Spleen (tissue), 11 donors: Measurements from ENCODE around the gene ZMYND19. TPM values are rescaled to one million over a fixed set of nuclear protein-coding genes. Genes with fewer than 3 reads are reported as not detected.

Experiments used
- DNase-seq: peaks from one replicate; pipeline ENCODE4 v3.0.0-alpha.2; 2020
- H3K27ac ChIP-seq, 8 donors: fragments of 200-600 bp; sonication (generic) in 7 of 8; 1 replicate in 4 of 8; 2 replicates in 4 of 8; pipeline versions ENCODE4 v1.5.0 to v1.8.0; 2016 to 2021; ENCODE audit warnings: inconsistent platforms in 4 of 8, mild to moderate bottlenecking in 4 of 8, moderate library complexity in 1 of 8
- H3K27me3 ChIP-seq, 7 donors: fragments of 200-600 bp; sonication (generic) in 6 of 7; replicated peaks in 1 of 7; 1 replicate in 4 of 7; 2 replicates in 3 of 7; pipeline versions ENCODE4 v1.5.0 to v1.8.0; 2016 to 2021; ENCODE audit warnings: inconsistent platforms in 3 of 7, mild to moderate bottlenecking in 1 of 7
- H3K36me3 ChIP-seq, 6 donors: fragments of 200-600 bp; sonication (generic) in 5 of 6; 1 replicate in 4 of 6; 2 replicates in 2 of 6; pipeline versions ENCODE4 v1.5.0 to v1.8.0; 2016 to 2021; ENCODE audit warnings: inconsistent platforms in 2 of 6
- H3K4me1 ChIP-seq, 6 donors: fragments of 200-600 bp; sonication (generic) in 5 of 6; 1 replicate in 3 of 6; 2 replicates in 3 of 6; pipeline versions ENCODE4 v1.5.0 to v1.8.0; 2016 to 2021; ENCODE audit warnings: inconsistent platforms in 3 of 6
- H3K4me3 ChIP-seq, 8 donors: fragments of 200-600 bp; sonication (generic) in 7 of 8; 1 replicate in 4 of 8; 2 replicates in 4 of 8; pipeline versions ENCODE4 v1.5.0 to v1.8.0; 2016 to 2021; ENCODE audit warnings: inconsistent platforms in 4 of 8, mild to moderate bottlenecking in 4 of 8, moderate library complexity in 2 of 8
- H3K9me3 ChIP-seq, 8 donors: fragments of 200-600 bp; sonication (generic) in 7 of 8; 1 replicate in 4 of 8; 2 replicates in 4 of 8; pipeline versions ENCODE4 v1.5.0 to v1.8.0; 2016 to 2021; ENCODE audit warnings: inconsistent platforms in 4 of 8
- POLR2A ChIP-seq, 3 donors: fragments of 450-650 bp; IDR thresholded peaks; one replicate each; pipeline ENCODE4 v1.5.1; 2017; ENCODE audit warnings: antibody characterized with exemption in 3 of 3, mild to moderate bottlenecking in 1 of 3
- POLR2AphosphoS5 ChIP-seq, 3 donors: sonication (generic); formaldehyde crosslinking; IDR thresholded peaks; one replicate each; pipeline ENCODE4 v1.5.1; 2017; ENCODE audit warnings: antibody characterized with exemption in 3 of 3
- whole genome bisulfite sequencing, 5 donors: extraction: QIAGEN DNeasy Blood & Tissue Kit in 3 of 5; methylation state at CpG; one replicate each; pipeline versions ENCODE4 v1.1.5 to v1.1.7; 2013 to 2018; 5-methylcytosine and 5-hydroxymethylcytosine counted together
- intact Hi-C: fragments of 100-400 bp; cut with DNase I; formaldehyde crosslinking; loops from one replicate; pipeline ENCODE4 v1.15.0; 2023; ENCODE audit warnings: low total_unique reads
- polyA plus RNA-seq, 3 donors: library from polyadenylated mRNA; stranded (reverse); fragments of 200-250 nt; gene quantifications; one replicate each; pipeline ENCODE4 v1.2.1, GENCODE V29; 2013
- total RNA-seq, 7 donors: library from RNA; depleted of rRNA in 3 of 7; stranded (reverse); fragments of >200 nt in 3 of 7; fragmentation: NEBNext Ultra II Directional in 4 of 7; extraction: Animal tissue kit (Norgen Biotek cat#: 25700) in 4 of 7; gene quantifications; one replicate each; pipeline versions ENCODE4 v1.1.0 to v1.2.1, GENCODE V29; 2016 to 2021
- TF ChIP-seq, protein P1 (sequence below), 11 experiments: fragments of 200-600 bp in 7 of 11; fragments of 450-650 bp in 4 of 11; sonication (generic) in 4 of 11; IDR thresholded peaks in 8 of 11; conservative IDR thresholded peaks in 3 of 11; 1 replicate in 7 of 11; 2 replicates in 4 of 11; pipeline versions ENCODE4 v1.4.0 to v1.8.0; 2016 to 2021; ENCODE audit warnings: antibody characterized with exemption in 11 of 11, inconsistent platforms in 4 of 11, mild to moderate bottlenecking in 1 of 11
- donor health status: healthy with polysubstance abuse.
- donor health status: DM: no; HTN: no; CAD: no; lungs with moderate emphysema.
- donor health status: DM: no; HTN: no; CAD: no.
- donor health status: Bipolar disorder and iron deficiency.
- donor health status: healthy.
- donor health status: DM: no; HTN: no; CAD: no.
- donor health status: DM: yes; HTN: yes; CAD: no.

Gene ZMYND19
- total and polyA plus RNA-seq, 10 donors, result 12.7 to 24.1 (median 16.3) TPM

DNA sequence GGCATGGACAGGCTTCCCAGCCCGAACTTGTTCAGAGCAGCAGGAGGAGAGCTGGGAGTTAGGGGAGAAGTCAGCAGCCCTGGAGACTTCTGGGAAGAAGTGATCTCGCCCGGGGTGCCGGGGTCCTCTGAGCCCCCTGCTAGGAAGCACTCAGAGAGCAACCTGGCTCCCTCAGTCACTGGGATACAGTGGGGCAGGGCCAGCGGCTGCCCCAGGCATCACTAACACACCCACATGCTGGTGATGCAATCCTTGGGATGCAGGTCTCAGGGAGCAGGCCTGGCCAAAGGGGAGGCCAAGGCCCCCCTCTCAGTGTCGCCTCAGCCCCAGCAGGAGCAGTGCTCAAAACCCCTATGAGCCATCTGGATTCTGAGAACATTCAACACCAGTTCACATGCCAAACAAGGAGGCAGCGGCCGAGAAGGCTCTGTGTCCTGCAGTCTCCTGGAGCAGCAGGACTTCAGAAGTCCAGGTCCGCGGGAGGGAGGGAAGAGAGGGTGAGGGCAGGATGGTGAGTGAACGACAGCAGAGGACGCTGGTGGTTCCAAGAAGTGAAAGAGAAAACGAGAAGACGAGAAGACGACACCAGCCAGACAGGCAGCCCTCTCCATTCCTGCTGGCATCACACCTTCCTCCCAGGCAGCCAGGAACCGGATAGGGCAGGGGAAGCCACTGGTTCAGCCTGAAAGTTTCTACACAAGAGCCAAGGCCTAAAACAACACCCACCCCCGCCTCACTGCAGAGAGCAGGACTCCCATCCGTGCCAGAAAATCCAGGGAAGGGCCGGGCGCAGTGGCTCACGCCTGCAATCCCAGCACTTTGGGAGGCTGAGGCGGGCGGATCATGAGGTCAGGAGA lies 42.4 kb downstream of the ZMYND19 start:
- intact Hi-C loops, result no loop called here
- TF ChIP-seq POLR2A (IDR thresholded peaks at IDR 0.05) (no peak), POLR2AphosphoS5 (IDR thresholded peaks at IDR 0.05) (no peak)
- TF ChIP-seq, protein P1, sequence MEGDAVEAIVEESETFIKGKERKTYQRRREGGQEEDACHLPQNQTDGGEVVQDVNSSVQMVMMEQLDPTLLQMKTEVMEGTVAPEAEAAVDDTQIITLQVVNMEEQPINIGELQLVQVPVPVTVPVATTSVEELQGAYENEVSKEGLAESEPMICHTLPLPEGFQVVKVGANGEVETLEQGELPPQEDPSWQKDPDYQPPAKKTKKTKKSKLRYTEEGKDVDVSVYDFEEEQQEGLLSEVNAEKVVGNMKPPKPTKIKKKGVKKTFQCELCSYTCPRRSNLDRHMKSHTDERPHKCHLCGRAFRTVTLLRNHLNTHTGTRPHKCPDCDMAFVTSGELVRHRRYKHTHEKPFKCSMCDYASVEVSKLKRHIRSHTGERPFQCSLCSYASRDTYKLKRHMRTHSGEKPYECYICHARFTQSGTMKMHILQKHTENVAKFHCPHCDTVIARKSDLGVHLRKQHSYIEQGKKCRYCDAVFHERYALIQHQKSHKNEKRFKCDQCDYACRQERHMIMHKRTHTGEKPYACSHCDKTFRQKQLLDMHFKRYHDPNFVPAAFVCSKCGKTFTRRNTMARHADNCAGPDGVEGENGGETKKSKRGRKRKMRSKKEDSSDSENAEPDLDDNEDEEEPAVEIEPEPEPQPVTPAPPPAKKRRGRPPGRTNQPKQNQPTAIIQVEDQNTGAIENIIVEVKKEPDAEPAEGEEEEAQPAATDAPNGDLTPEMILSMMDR (IDR thresholded peaks at IDR 0.05 in 8 of 11, conservative IDR thresholded peaks at IDR 0.05 in 3 of 11), result no peak
- no peak for DNase-seq
- Histone ChIP-seq H3K27ac (no peak overlapping the region), H3K9me3 (no peaks in the 10 kb centered on the region), H3K36me3 (peaks cover 0 to 7% (median 2%) of the 10 kb centered on the region in 6 donors), H3K4me3 (no peak overlapping the region), H3K4me1 (peaks cover 15 to 64% (median 27%) of the 10 kb centered on the region in 6 donors), H3K27me3 (no peaks in the 10 kb centered on the region)
- 85 to 92% (median 87%) methylated on average over 22 to 23 of the region's 23 CpGs for WGBS, 5 donors

DNA sequence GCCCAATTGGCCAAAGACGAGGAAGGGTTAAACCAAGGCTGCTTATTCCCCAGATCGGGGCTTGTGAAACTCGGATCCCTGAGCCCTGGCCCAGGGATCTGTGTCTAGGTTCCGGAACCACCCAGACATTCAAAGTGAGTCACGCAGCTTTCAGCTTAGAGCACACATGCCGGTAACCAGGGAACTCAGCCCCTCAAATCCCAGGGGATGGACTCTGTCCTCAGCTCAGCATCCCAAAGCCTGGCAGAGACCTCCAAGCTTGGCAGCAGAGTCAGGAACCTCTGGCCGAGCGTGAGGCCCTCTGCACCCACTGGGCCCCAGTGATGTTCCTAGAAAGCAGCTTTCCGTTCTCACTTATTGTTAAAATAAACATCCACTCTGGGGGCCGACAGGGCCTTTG lies 45.2 kb downstream of the ZMYND19 start:
- Histone ChIP-seq H3K9me3 (no peaks in the 10 kb centered on the region), H3K36me3 (peaks cover 0 to 35% (median 6%) of the 10 kb centered on the region in 6 donors), H3K27ac (no peak overlapping the region), H3K4me1 (peaks cover 9 to 46% (median 16%) of the 10 kb centered on the region in 6 donors), H3K4me3 (no peak overlapping the region), H3K27me3 (no peaks in the 10 kb centered on the region)
- TF ChIP-seq, protein P1 (IDR thresholded peaks at IDR 0.05 in 8 of 11, conservative IDR thresholded peaks at IDR 0.05 in 3 of 11), result no peak
- TF ChIP-seq POLR2AphosphoS5 (IDR thresholded peaks at IDR 0.05) (no peak), POLR2A (IDR thresholded peaks at IDR 0.05) (no peak)
- intact Hi-C loops, result no loop called here
- no peak for DNase-seq
- 84 to 93% (median 86%) methylated on average over 10 of the region's 10 CpGs for WGBS, 5 donors

DNA sequence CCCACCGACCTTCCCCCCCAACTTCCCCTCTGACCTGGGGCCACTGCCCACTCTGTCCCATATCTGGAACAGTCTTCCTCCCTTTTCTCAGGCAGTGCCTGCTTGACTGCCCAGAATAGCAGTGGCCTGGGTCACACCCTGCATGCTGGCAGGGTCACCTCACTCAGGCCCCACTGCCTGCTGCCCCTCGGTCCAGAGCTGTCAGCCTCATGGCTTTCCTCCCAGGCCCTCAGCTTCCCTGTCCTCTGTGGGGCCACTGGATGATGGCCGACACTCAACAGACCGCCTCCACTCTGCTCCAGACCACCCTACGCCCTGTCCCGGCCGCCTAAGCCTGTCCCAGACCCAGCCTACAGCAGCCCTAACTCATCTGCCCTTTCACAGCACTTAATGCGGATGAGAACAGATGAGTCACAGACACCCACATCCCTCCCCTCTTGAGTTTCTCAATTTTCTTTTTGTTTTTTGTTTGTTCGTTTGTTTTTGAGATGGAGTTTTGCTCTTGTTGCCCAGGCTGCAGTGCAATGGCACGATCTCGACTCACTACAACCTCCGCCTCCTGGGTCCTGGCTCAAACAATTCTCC lies 46.0 kb downstream of the ZMYND19 start:
- Histone ChIP-seq H3K36me3 (peaks cover 0 to 41% (median 6%) of the 10 kb centered on the region in 6 donors), H3K27ac (no peak overlapping the region), H3K4me3 (no peak overlapping the region), H3K27me3 (no peaks in the 10 kb centered on the region), H3K9me3 (no peaks in the 10 kb centered on the region), H3K4me1 (peaks cover 4 to 37% (median 8%) of the 10 kb centered on the region in 6 donors)
- TF ChIP-seq POLR2A (IDR thresholded peaks at IDR 0.05), result no peak
- TF ChIP-seq POLR2AphosphoS5 (IDR thresholded peaks at IDR 0.05), result no peak
- TF ChIP-seq, protein P1 (IDR thresholded peaks at IDR 0.05 in 8 of 11, conservative IDR thresholded peaks at IDR 0.05 in 3 of 11), result no peak
- intact Hi-C loops, result no loop called here
- DNase-seq, result no peak
- 81 to 93% (median 89%) methylated on average over 12 of the region's 12 CpGs for WGBS, 5 donors
